Measurements from ENCODE around the gene SERPINB4.
"Not testable (repeated sequence)": the region's sequence is repeated elsewhere in the genome, so short reads cannot be mapped to it uniquely, and the experiment has no call there.

The SERPINB4 gene

GRCh38 chr18:63646936-63647335 is 2.9 kb upstream of the SERPINB4 start:
- TF ChIP-seq CTCF (conservative IDR thresholded peaks at IDR 0.05) (no peak), ZFX (IDR thresholded peaks at IDR 0.05) (no peak)
- no peak overlapping the region for H3K27ac ChIP-seq

GRCh38 chr18:63644694-63645093 is 638 bp upstream of the SERPINB4 start:
- H3K27ac ChIP-seq: not testable (repeated sequence)

GRCh38 chr18:63642668-63643356 is 1.2 kb downstream of the SERPINB4 start:
- H3K27ac ChIP-seq: not testable (repeated sequence)

GRCh38 chr18:63641157-63641680 is 2.8 kb downstream of the SERPINB4 start:
- H3K27ac ChIP-seq: not testable (repeated sequence)

- no peak for TF ChIP-seq CTCF (conservative IDR thresholded peaks at IDR 0.05)
- no peak for TF ChIP-seq ZFX (IDR thresholded peaks at IDR 0.05)
- no peak overlapping the region for H3K27ac ChIP-seq
Observed at GRCh38 chr18:63637703-63638102, 6.4 kb downstream of the SERPINB4 start.

- no peak for TF ChIP-seq CTCF (conservative IDR thresholded peaks at IDR 0.05)
- no peak for TF ChIP-seq ZFX (IDR thresholded peaks at IDR 0.05)
- H3K27ac ChIP-seq: no peak overlapping the region
Observed at GRCh38 chr18:63627819-63628218, 16.2 kb downstream of the SERPINB4 start.

GRCh38 chr18:63626431-63626830 is 17.6 kb downstream of the SERPINB4 start:
- no peak for TF ChIP-seq ZFX (IDR thresholded peaks at IDR 0.05)
- no peak for TF ChIP-seq CTCF (conservative IDR thresholded peaks at IDR 0.05)
- H3K27ac ChIP-seq: no peak overlapping the region

- H3K27ac ChIP-seq: no peak overlapping the region
- TF ChIP-seq ZFX (IDR thresholded peaks at IDR 0.05) (no peak), CTCF (conservative IDR thresholded peaks at IDR 0.05) (no peak)
Observed at GRCh38 chr18:63624863-63625262, 19.2 kb downstream of the SERPINB4 start.

GRCh38 chr18:63619661-63620060 is 24.4 kb downstream of the SERPINB4 start:
- H3K27ac ChIP-seq: no peak overlapping the region
- TF ChIP-seq CTCF (conservative IDR thresholded peaks at IDR 0.05) (no peak), ZFX (IDR thresholded peaks at IDR 0.05) (no peak)

Measured in C4-2B (cell line).